ENCODE measurements around the gene CPS1. TPM values are rescaled to one million over a fixed set of nuclear protein-coding genes. Genes with fewer than 3 reads are reported as not detected.
A peak's percentile ranks its signal among the peaks of the same experiment; 100 is the strongest.

The CPS1 gene
- total and polyA plus RNA-seq, 9 donors = 0.78 to 28.9 (median 1.6) TPM

DNA sequence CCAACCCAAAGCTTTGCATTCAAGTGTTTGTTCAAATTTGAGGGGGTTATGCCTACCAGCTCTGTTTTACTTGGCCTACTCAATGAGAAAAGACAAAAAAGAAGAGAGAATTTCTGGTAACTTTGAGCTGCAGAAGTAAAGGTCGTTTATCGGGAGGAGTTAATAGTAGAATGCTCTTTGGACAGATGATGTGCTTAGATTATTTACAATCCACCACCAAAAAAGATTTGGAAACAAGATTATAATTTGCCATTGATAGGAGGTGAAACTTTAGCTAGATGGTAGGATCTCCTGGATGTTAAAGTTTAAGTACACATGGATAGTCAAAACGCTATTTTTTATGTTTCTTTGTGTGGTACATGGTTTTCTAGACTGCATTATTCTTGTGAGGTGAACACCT, 24.9 kb upstream of the CPS1 start:
- H3K4me1 ChIP-seq (ENCODE audit: control insufficient read depth, insufficient read depth, low read length) = no peaks in the 10 kb centered on the region
- no peak overlapping the region for H3K4me3 ChIP-seq (ENCODE audit: low read length)
- no peaks in the 10 kb centered on the region for H3K36me3 ChIP-seq (ENCODE audit: control insufficient read depth, insufficient read depth, low read length)
- H3K27ac ChIP-seq (ENCODE audit: low read length) = no peak overlapping the region
- H3K27me3 ChIP-seq (ENCODE audit: control insufficient read depth, insufficient read depth, low read length) = no peaks in the 10 kb centered on the region
- WGBS (ENCODE audit: insufficient coverage) = no CpG with 5 or more reads among the region's 3 CpGs
- no peak for DNase-seq
- no peaks in the 10 kb centered on the region for H3K9me3 ChIP-seq (replicated peaks; ENCODE audit: control insufficient read depth, low read depth, low read length)

DNA sequence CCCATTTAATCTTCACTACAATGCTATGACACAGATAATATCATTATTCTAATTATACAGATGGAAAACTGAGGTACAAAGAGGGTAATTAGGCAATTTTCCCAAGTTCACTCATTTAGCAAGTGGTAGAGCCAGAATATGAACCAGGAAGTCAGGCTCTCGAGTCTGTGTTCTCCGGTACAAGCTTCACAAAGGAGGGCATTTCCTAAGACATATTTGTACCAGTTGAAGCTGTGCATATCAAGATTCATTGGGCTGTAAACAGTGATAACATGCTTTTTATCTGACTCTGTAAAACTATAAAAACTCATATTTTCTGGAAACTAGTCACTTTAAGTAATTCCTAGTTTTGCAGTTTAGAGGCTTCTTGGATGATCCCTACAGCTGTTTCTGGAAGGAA, 23.0 kb upstream of the CPS1 start:
- WGBS (ENCODE audit: insufficient coverage) = no CpG with 5 or more reads among the region's 2 CpGs
- Histone ChIP-seq H3K4me3 (ENCODE audit: low read length) (no peak overlapping the region), H3K27ac (ENCODE audit: low read length) (no peak overlapping the region), H3K36me3 (ENCODE audit: control insufficient read depth, insufficient read depth, low read length) (no peaks in the 10 kb centered on the region), H3K27me3 (ENCODE audit: control insufficient read depth, insufficient read depth, low read length) (no peaks in the 10 kb centered on the region), H3K4me1 (ENCODE audit: control insufficient read depth, insufficient read depth, low read length) (no peaks in the 10 kb centered on the region), H3K9me3 (replicated peaks; ENCODE audit: control insufficient read depth, low read depth, low read length) (no peaks in the 10 kb centered on the region)
- no peak for DNase-seq

DNA sequence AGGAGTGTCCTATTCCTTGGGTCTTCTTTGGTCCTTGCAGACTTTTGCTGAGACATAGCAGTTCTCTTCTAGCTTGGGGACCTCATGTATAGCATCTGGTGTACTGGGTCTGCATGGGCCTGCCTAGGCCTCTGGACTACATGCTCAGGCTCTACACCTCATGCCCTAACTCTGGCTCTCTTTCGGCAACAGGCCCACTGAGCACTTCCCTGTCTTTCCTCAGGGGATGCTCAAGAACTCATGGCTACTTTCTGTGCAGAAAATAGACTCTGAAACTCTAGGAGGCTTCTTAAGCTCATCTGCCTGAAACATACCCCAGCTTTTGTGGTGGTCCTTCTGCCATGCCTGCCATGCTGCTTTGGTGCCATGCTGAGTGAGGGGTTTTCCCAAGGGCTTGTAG, 21.5 kb upstream of the CPS1 start:
- Histone ChIP-seq H3K9me3 (replicated peaks; ENCODE audit: control insufficient read depth, low read depth, low read length) (no peaks in the 10 kb centered on the region), H3K27ac (ENCODE audit: low read length) (no peak overlapping the region), H3K36me3 (ENCODE audit: control insufficient read depth, insufficient read depth, low read length) (no peaks in the 10 kb centered on the region), H3K27me3 (ENCODE audit: control insufficient read depth, insufficient read depth, low read length) (no peaks in the 10 kb centered on the region), H3K4me1 (ENCODE audit: control insufficient read depth, insufficient read depth, low read length) (no peaks in the 10 kb centered on the region), H3K4me3 (ENCODE audit: low read length) (no peak overlapping the region)
- no peak for DNase-seq
- 86% methylated on average over 1 of the region's 1 CpG for WGBS (ENCODE audit: insufficient coverage)

DNA sequence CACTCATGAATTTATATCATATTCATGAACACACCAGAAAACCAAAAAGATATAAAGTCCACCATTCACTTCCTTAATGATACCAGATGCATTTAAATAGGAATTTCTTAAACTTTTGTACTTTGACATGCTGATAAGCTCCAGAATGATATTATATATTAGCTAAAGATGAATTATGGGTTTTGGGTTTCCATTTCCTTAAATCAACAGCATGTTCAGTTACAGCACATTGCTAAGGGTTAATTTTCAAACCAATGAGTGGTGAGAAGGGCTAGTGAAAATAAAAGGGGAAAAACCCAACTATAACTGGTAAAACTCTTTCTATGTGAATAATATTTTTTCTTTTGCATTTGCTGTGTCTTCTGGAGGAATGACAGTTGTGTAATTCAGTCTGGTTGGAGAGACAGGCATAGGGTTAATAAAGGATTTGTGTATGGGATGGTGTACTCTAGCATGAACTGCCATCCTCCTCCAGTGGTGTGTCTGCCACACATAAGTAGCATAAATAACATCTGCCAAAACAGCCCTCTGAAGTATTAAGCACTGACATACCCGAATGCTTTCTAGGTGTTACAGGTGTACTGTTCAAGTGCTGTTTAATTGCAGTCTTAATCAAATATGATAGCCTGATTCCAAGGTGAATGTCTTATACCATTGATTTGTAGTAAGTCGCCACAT, 19.3 kb upstream of the CPS1 start:
- Histone ChIP-seq H3K36me3 (ENCODE audit: control insufficient read depth, insufficient read depth, low read length) (no peaks in the 10 kb centered on the region), H3K4me3 (ENCODE audit: low read length) (no peak overlapping the region), H3K4me1 (ENCODE audit: control insufficient read depth, insufficient read depth, low read length) (no peaks in the 10 kb centered on the region), H3K27me3 (ENCODE audit: control insufficient read depth, insufficient read depth, low read length) (no peaks in the 10 kb centered on the region), H3K27ac (ENCODE audit: low read length) (no peak overlapping the region), H3K9me3 (replicated peaks; ENCODE audit: control insufficient read depth, low read depth, low read length) (no peaks in the 10 kb centered on the region)
- WGBS (ENCODE audit: insufficient coverage) = no CpG with 5 or more reads among the region's 2 CpGs
- DNase-seq = no peak

DNA sequence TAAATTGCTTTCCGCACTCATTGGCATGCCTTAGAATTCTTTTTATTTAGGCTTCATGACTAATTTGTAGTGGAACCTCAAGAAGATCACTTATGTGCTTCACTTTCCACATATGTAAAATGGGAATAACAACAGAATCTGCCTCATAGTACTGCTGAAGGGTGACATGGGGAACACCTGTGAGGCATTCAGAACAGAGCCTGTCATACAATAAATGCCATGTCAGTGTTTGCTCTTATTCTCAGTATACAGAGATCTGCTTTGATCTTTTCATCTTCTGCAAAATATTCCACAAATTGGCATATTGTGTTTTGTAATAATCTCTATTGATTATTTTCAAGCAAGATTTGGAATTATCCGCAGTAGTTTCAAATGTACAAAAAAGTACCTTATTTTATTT, 17.4 kb upstream of the CPS1 start:
- H3K36me3 ChIP-seq (ENCODE audit: control insufficient read depth, insufficient read depth, low read length) = no peaks in the 10 kb centered on the region
- no peaks in the 10 kb centered on the region for H3K9me3 ChIP-seq (replicated peaks; ENCODE audit: control insufficient read depth, low read depth, low read length)
- no peaks in the 10 kb centered on the region for H3K4me1 ChIP-seq (ENCODE audit: control insufficient read depth, insufficient read depth, low read length)
- H3K4me3 ChIP-seq (ENCODE audit: low read length) = no peak overlapping the region
- WGBS (ENCODE audit: insufficient coverage) = no CpG with 5 or more reads among the region's 2 CpGs
- H3K27me3 ChIP-seq (ENCODE audit: control insufficient read depth, insufficient read depth, low read length) = no peaks in the 10 kb centered on the region
- no peak for DNase-seq
- H3K27ac ChIP-seq (ENCODE audit: low read length) = no peak overlapping the region

DNA sequence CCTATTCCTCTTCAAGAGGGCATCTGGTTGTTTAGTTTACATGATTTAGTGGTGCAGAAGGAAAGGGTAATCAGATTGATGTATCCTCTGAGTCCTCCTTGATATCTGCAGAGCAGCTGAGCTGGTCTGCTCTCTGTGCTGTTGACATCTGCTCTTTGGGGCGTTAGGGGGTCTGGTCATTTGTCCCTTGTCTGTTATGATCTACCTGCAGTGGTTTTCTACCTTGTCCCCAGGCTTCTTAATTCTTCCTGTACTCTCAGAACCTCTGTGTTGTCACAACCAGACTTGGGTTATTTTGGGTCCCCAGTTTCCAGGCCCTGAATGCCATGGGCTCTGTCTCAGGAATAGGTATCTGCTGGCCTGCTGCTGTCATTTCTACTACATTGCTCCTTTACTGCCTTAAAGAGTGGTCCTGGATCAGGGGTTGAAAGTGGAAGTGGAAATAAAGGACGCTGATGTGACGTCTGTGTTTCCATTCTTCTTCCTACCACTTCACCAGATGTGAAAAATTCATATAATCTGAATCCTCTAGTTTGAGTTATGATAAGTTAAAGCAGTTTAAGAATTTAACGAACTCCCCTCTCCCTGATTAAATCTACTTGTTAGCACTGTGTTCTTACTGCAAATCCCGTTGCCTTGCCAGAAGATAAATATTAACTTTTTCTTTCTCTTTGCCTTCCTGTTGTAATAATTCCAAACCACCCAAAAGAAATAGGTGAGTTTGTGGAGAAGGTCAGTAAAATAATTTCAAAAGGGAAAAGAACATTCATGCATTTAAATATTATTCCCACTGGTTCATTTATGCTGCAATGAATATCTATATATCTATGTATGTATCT, 16.6 kb upstream of the CPS1 start:
- DNase-seq = no peak
- WGBS (ENCODE audit: insufficient coverage) = 63% methylated on average over 1 of the region's 5 CpGs
- no peaks in the 10 kb centered on the region for H3K36me3 ChIP-seq (ENCODE audit: control insufficient read depth, insufficient read depth, low read length)

DNA sequence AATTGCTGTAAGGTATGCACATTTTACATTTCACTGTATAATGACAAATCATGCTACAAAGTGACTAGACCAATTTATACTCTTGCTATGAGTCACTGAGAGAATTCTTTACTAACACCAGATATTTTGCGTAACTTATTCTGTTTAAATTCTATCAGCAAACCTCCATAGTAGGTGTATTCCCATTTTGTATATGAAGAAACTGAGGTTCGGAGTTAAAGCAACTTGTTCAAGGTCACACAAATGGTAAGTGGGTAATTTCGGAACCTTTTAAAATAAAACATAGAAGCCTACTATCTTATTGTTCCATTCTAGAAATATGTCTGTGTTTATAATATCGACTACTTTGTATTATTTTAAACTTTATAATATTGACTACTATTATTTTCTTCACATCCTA, 15.9 kb upstream of the CPS1 start:
- no CpG with 5 or more reads among the region's 4 CpGs for WGBS (ENCODE audit: insufficient coverage)
- Histone ChIP-seq H3K4me1 (ENCODE audit: control insufficient read depth, insufficient read depth, low read length) (no peaks in the 10 kb centered on the region), H3K27ac (ENCODE audit: low read length) (no peak overlapping the region), H3K36me3 (ENCODE audit: control insufficient read depth, insufficient read depth, low read length) (no peaks in the 10 kb centered on the region), H3K4me3 (ENCODE audit: low read length) (no peak overlapping the region), H3K27me3 (ENCODE audit: control insufficient read depth, insufficient read depth, low read length) (no peaks in the 10 kb centered on the region), H3K9me3 (replicated peaks; ENCODE audit: control insufficient read depth, low read depth, low read length) (no peaks in the 10 kb centered on the region)
- no peak for DNase-seq

More for the DNA sequence above, 16.6 kb upstream of the CPS1 start:
- Histone ChIP-seq H3K9me3 (replicated peaks; ENCODE audit: control insufficient read depth, low read depth, low read length) (no peaks in the 10 kb centered on the region), H3K4me1 (ENCODE audit: control insufficient read depth, insufficient read depth, low read length) (no peaks in the 10 kb centered on the region), H3K27me3 (ENCODE audit: control insufficient read depth, insufficient read depth, low read length) (no peaks in the 10 kb centered on the region), H3K4me3 (ENCODE audit: low read length) (no peak overlapping the region), H3K27ac (ENCODE audit: low read length) (no peak overlapping the region)

DNA sequence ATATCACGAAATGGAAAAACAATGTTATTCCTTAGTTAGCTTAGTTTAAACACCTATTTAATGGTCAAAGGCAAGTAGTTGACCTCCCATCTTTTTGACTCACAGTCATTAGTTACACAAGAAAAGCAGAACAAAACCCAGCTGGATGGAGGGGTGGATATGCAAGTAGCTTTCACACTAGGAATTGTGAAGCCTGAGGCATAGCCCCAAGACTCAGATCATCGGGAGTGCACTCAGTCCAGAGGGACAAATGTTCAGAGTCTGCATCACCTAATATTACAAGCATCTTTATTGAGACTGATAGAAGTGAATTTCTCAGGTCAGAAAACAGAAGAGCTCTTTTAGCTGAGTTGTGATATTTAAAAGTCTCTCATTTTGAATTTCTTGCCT, 15.5 kb upstream of the CPS1 start:
- DNase-seq = peak; percentile 20
- Histone ChIP-seq H3K9me3 (replicated peaks; ENCODE audit: control insufficient read depth, low read depth, low read length) (no peaks in the 10 kb centered on the region), H3K4me1 (ENCODE audit: control insufficient read depth, insufficient read depth, low read length) (no peaks in the 10 kb centered on the region), H3K4me3 (ENCODE audit: low read length) (no peak overlapping the region), H3K27me3 (ENCODE audit: control insufficient read depth, insufficient read depth, low read length) (no peaks in the 10 kb centered on the region), H3K27ac (ENCODE audit: low read length) (no peak overlapping the region), H3K36me3 (ENCODE audit: control insufficient read depth, insufficient read depth, low read length) (no peaks in the 10 kb centered on the region)
- no CpG with 5 or more reads among the region's 2 CpGs for WGBS (ENCODE audit: insufficient coverage)

DNA sequence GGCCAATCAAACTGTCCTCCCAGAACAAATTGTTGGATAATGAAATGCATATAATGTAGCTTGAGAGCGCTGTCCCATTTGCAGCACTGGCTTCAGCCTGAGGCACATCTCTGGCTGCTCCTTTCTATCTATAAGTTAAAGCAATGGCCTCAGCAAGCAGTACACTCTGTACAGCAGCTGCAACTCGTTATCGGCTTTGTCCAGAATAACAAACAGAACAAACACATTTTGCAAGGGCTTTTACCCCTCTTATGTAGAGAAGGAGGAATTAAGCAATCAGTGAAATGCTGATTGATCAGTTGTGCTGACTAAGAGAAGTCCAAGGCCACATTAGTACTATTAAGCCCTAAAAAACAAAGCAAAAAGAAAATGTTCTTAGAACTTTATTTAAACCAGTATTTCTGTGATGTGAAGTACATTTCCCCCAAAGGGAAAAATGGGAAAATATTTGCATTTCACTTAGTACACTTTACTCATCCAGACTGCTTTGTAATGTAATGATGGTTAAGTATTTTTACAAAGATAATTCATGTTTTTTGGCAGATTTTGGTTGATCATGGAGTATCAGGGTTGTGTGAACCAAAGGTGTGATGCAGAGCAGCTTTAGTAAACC, 15.0 kb upstream of the CPS1 start:
- no peaks in the 10 kb centered on the region for H3K4me1 ChIP-seq (ENCODE audit: control insufficient read depth, insufficient read depth, low read length)
- DNase-seq = peak; percentile 52

DNA sequence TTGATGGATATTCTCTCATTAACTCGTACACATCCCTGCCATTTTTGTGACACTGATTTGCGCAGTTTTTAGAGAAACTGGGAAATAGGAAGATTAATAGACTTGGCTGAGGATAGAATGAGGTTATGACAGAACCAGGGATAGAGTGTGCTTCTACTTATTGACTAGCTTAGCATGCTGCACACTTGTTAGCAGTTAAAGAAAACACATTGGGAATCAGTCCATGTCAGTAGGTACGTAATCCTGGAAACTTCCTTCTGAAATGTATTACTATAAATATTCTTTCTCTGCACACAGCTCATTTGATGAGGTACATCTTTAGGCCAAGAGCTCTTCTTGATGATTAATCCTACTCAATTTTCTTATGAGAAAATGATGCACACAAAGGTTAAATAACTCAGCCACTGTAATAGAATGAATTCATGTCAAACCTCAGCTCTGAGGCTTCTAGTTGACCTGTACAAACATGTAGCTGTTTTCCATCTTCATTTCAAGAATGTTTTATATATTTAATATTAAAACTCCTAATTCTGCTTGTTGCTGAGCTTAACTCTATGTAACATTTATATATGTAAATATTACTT, 12.3 kb upstream of the CPS1 start:
- H3K27me3 ChIP-seq (ENCODE audit: control insufficient read depth, insufficient read depth, low read length) = no peaks in the 10 kb centered on the region
- WGBS (ENCODE audit: insufficient coverage) = 100% methylated on average over 1 of the region's 3 CpGs
- DNase-seq = no peak
- H3K27ac ChIP-seq (ENCODE audit: low read length) = no peak overlapping the region
- no peaks in the 10 kb centered on the region for H3K4me1 ChIP-seq (ENCODE audit: control insufficient read depth, insufficient read depth, low read length)
- H3K36me3 ChIP-seq (ENCODE audit: control insufficient read depth, insufficient read depth, low read length) = no peaks in the 10 kb centered on the region
- H3K9me3 ChIP-seq (replicated peaks; ENCODE audit: control insufficient read depth, low read depth, low read length) = no peaks in the 10 kb centered on the region
- no peak overlapping the region for H3K4me3 ChIP-seq (ENCODE audit: low read length)

More for the DNA sequence above, 15.0 kb upstream of the CPS1 start:
- Histone ChIP-seq H3K4me3 (ENCODE audit: low read length) (no peak overlapping the region), H3K36me3 (ENCODE audit: control insufficient read depth, insufficient read depth, low read length) (no peaks in the 10 kb centered on the region), H3K27ac (ENCODE audit: low read length) (no peak overlapping the region), H3K9me3 (replicated peaks; ENCODE audit: control insufficient read depth, low read depth, low read length) (no peaks in the 10 kb centered on the region), H3K27me3 (ENCODE audit: control insufficient read depth, insufficient read depth, low read length) (no peaks in the 10 kb centered on the region)
- no CpG with 5 or more reads among the region's 3 CpGs for WGBS (ENCODE audit: insufficient coverage)
